Endothelial cell of umbilical vein (primary cell): Measurements from ENCODE around the gene ADPGK. TPM values are rescaled to one million over a fixed set of nuclear protein-coding genes. Genes with fewer than 3 reads are reported as not detected.
"Not testable (repeated sequence)": the region's sequence is repeated elsewhere in the genome, so short reads cannot be mapped to it uniquely, and the experiment has no call there.

Source experiments
- BruUV-seq: library from RNA; stranded (reverse); fragments of 400-500 nt; replicated peaks from 2 replicates; lab custom pipeline; 2021; lab: Mats Ljungman, UMichigan
- CTCF ChIA-PET: fragments of 300-600, 350-600 bp; sonication (Branson Sonifier 250); formaldehyde crosslinking; loops from one replicate; lab custom pipeline; 2021; ENCODE audit warnings: antibody characterized with exemption, inconsistent platforms; lab: Charles Lee
- POLR2A ChIA-PET: fragments of 300-600, 350-600 bp; sonication (Branson Sonifier 250); formaldehyde crosslinking; loops from one replicate; lab custom pipeline; 2021; ENCODE audit warnings: antibody characterized with exemption, inconsistent platforms; lab: Charles Lee
- DNase-seq: peaks from one replicate; pipeline ENCODE4 v3.0.0-alpha.2; 2011; ENCODE audit warnings: low read depth, low spot score
- FAIRE-seq: peaks from 2 replicates; lab custom pipeline; 2011; peaks lifted over from hg19 to GRCh38; lab: Jason Lieb, UNC
- H2AFZ ChIP-seq: 2 replicates; pipeline ENCODE4 v1.6.0; 2012; ENCODE audit warnings: low read depth, low read length, control low read depth, inconsistent platforms
- H3K27ac ChIP-seq: 2 replicates; pipeline ENCODE4 v1.5.1; 2011; ENCODE audit warnings: low read depth, mild to moderate bottlenecking, control low read depth, low read length, moderate library complexity; ENCODE audit not compliant: insufficient read depth
- H3K27me3 ChIP-seq, 2 experiments: 2 replicates each; pipeline versions ENCODE4 v1.6.0 to v1.6.1; 2011; ENCODE audit warnings: low read length in 2 of 2, mixed read lengths in 1 of 2; ENCODE audit not compliant: control insufficient read depth in 2 of 2, insufficient read depth in 2 of 2
- H3K36me3 ChIP-seq, 2 experiments: 2 replicates in 1 of 2; 3 replicates in 1 of 2; pipeline ENCODE4 v1.5.1; 2011; ENCODE audit warnings: low read length in 2 of 2, mild to moderate bottlenecking in 1 of 2, moderate library complexity in 1 of 2; ENCODE audit not compliant: control insufficient read depth in 2 of 2, insufficient read depth in 2 of 2; ENCODE audit errors: extremely low read depth in 1 of 2
- H3K4me1 ChIP-seq: 3 replicates; pipeline ENCODE4 v1.5.1; 2011; ENCODE audit warnings: mild to moderate bottlenecking, low read length; ENCODE audit not compliant: control insufficient read depth, insufficient read depth; ENCODE audit errors: extremely low read depth
- H3K4me2 ChIP-seq: 2 replicates; pipeline ENCODE4 v1.6.1; 2011; ENCODE audit warnings: low read length, control low read depth, mixed read lengths; ENCODE audit not compliant: insufficient read depth
- H3K4me3 ChIP-seq, 3 experiments: fragments of 200-600 bp in 1 of 3; sonication (generic), shearing (Covaris generic) in 1 of 3; replicated peaks in 1 of 3; 2 replicates each; pipeline ENCODE4 v1.5.1; 2011 to 2016; ENCODE audit warnings: control low read depth in 3 of 3, low read length in 3 of 3, mild to moderate bottlenecking in 2 of 3, inconsistent platforms in 1 of 3, low read depth in 1 of 3, moderate library complexity in 1 of 3; ENCODE audit not compliant: insufficient read depth in 1 of 3
- H3K79me2 ChIP-seq: 2 replicates; pipeline ENCODE4 v1.6.0; 2012; ENCODE audit warnings: low read length, inconsistent platforms; ENCODE audit not compliant: control insufficient read depth, insufficient read depth
- H3K9ac ChIP-seq: replicated peaks from 2 replicates; pipeline ENCODE3; 2011; ENCODE audit warnings: low read length, control low read depth; ENCODE audit not compliant: insufficient read depth; ENCODE audit errors: extremely low read depth
- H3K9me1 ChIP-seq: replicated peaks from 3 replicates; pipeline ENCODE4 v1.6.0; 2011; ENCODE audit warnings: mild to moderate bottlenecking, low read length; ENCODE audit not compliant: control insufficient read depth, insufficient read depth; ENCODE audit errors: extremely low read depth
- H3K9me3 ChIP-seq: replicated peaks from 2 replicates; pipeline ENCODE4 v1.5.1; 2012; ENCODE audit warnings: low read length, inconsistent platforms; ENCODE audit not compliant: control insufficient read depth, insufficient read depth
- H4K20me1 ChIP-seq: replicated peaks from 2 replicates; pipeline ENCODE3; 2011; ENCODE audit warnings: mild to moderate bottlenecking, low read length; ENCODE audit not compliant: control insufficient read depth, insufficient read depth; ENCODE audit errors: extremely low read depth
- EZH2 ChIP-seq: IDR thresholded peaks from 2 replicates; pipeline ENCODE4 v1.6.1; 2012; ENCODE audit warnings: borderline replicate concordance, low read depth, mild to moderate bottlenecking, moderate library complexity, low read length, inconsistent platforms; ENCODE audit not compliant: severe bottlenecking
- FOS ChIP-seq: IDR thresholded peaks from 2 replicates; pipeline ENCODE4 v1.6.1; 2011; ENCODE audit warnings: mild to moderate bottlenecking, low read length, moderate library complexity, borderline replicate concordance; ENCODE audit not compliant: insufficient read depth
- GATA2 ChIP-seq: IDR thresholded peaks from 2 replicates; pipeline ENCODE4 v1.7.0; 2011; ENCODE audit warnings: low read depth, mild to moderate bottlenecking, moderate library complexity, mixed read lengths, low read length; ENCODE audit not compliant: insufficient read length, insufficient read depth
- JUN ChIP-seq: IDR thresholded peaks from 2 replicates; pipeline ENCODE4 v1.6.1; 2011; ENCODE audit warnings: borderline replicate concordance, low read depth; ENCODE audit not compliant: insufficient read length, insufficient read depth
- MYC ChIP-seq: IDR thresholded peaks from one replicate; pipeline ENCODE4 v1.6.1; 2011; ENCODE audit warnings: mild to moderate bottlenecking, low read depth, low read length
- POLR2A ChIP-seq: IDR thresholded peaks from 2 replicates; pipeline ENCODE4 v1.6.1; 2012; ENCODE audit warnings: low read depth, mild to moderate bottlenecking, control low read depth, low read length
- POLR2AphosphoS5 ChIP-seq: IDR thresholded peaks from 2 replicates; pipeline ENCODE4 v1.6.1; 2012; ENCODE audit warnings: low read depth, mild to moderate bottlenecking, control low read depth, low read length, moderate library complexity; ENCODE audit not compliant: insufficient read depth
- dilution Hi-C: fragments of 300-500 bp; cut with MboI; formaldehyde crosslinking; loops from one replicate; pipeline ENCODE4 v1.15.0; 2019; ENCODE audit warnings: low sequenced_read_pairs; ENCODE audit not compliant: extremely low pct_ligation_motif_present
- intact Hi-C: fragments of 100-400 bp; cut with micrococcal nuclease; formaldehyde crosslinking; loops from one replicate; pipeline ENCODE4 v1.10.0; 2022
- polyA plus RNA-seq, 4 experiments: library from polyadenylated mRNA; depleted of rRNA in 3 of 4; stranded (reverse) in 3 of 4; unstranded in 1 of 4; fragments of >200 nt; gene quantifications; 2 replicates each; pipeline versions ENCODE4 v1.2.1 to v1.2.3, GENCODE V29; 2011 to 2012; ENCODE audit warnings: missing spikeins in 1 of 4
- total RNA-seq: library from RNA; stranded (reverse); gene quantifications from 2 replicates; pipeline ENCODE4 v1.2.3, GENCODE V29; 2021
- TF ChIP-seq, protein P1 (sequence below): IDR thresholded peaks from 2 replicates; pipeline ENCODE4 v1.6.1; 2011; ENCODE audit not compliant: insufficient read depth, insufficient read length
- TF ChIP-seq, protein P2 (sequence below), 2 donors: IDR thresholded peaks; 1 replicate in 1 of 2; 2 replicates in 1 of 2; pipeline ENCODE4 v1.5.1; 2011; ENCODE audit warnings: low read length in 2 of 2, mild to moderate bottlenecking in 2 of 2, moderate library complexity in 2 of 2, control low read depth in 1 of 2, inconsistent platforms in 1 of 2, low read depth in 1 of 2; ENCODE audit not compliant: insufficient read depth in 1 of 2; ENCODE audit errors: extremely low read depth in 1 of 2

ADPGK gene
- total and polyA plus RNA-seq, 2 donors (not counting 3 experiments of a cell fraction or from before 2014, with no cell fraction given), result 51.0 to 57.1 TPM

DNA sequence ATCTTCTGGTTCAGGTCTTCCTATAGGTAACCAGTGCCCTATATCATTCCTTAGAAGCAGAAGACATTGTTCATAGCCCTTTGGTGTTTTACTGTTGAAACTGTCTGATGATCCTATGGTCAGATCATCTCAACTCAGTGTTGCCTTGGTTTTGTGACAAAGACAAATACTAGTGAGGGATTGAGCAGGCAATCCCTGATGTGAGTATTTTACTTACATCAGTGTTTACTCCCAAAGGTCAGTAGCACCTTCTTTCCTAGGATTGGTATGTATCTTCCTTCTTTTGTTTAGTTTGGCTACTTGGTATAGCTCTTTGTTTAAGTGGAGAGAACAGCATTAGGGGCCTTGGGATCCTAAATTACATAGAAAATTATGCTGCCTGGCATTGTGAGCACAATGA lies 56.4 kb downstream of the ADPGK start:
- Histone ChIP-seq H3K79me2 (no peaks in the 10 kb centered on the region), H3K9ac (no peak overlapping the region), H3K27ac (no peak overlapping the region), H2AFZ (no peak overlapping the region), H3K36me3 (no peaks in the 10 kb centered on the region), H4K20me1 (no peaks in the 10 kb centered on the region), H3K4me1 (no peaks in the 10 kb centered on the region), H3K4me2 (no peak overlapping the region), H3K9me3 (no peaks in the 10 kb centered on the region), H3K9me1 (no peaks in the 10 kb centered on the region), H3K4me3 (no peak overlapping the region), H3K27me3 (no peaks in the 10 kb centered on the region)
- ChIA-PET POLR2A (no interaction called here), CTCF (no interaction called here)
- intact Hi-C loops (no loop called here), dilution Hi-C loops (no loop called here)
- no peak for FAIRE-seq
- BruUV-seq, result no TSS peak
- no peak for TF ChIP-seq JUN
- no peak for TF ChIP-seq EZH2
- no peak for TF ChIP-seq GATA2
- TF ChIP-seq, protein P1, sequence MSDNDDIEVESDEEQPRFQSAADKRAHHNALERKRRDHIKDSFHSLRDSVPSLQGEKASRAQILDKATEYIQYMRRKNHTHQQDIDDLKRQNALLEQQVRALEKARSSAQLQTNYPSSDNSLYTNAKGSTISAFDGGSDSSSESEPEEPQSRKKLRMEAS, result no peak
- TF ChIP-seq, protein P2, sequence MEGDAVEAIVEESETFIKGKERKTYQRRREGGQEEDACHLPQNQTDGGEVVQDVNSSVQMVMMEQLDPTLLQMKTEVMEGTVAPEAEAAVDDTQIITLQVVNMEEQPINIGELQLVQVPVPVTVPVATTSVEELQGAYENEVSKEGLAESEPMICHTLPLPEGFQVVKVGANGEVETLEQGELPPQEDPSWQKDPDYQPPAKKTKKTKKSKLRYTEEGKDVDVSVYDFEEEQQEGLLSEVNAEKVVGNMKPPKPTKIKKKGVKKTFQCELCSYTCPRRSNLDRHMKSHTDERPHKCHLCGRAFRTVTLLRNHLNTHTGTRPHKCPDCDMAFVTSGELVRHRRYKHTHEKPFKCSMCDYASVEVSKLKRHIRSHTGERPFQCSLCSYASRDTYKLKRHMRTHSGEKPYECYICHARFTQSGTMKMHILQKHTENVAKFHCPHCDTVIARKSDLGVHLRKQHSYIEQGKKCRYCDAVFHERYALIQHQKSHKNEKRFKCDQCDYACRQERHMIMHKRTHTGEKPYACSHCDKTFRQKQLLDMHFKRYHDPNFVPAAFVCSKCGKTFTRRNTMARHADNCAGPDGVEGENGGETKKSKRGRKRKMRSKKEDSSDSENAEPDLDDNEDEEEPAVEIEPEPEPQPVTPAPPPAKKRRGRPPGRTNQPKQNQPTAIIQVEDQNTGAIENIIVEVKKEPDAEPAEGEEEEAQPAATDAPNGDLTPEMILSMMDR (IDR thresholded peaks at IDR 0.05; ENCODE audit: extremely low read depth in 1 of 2, insufficient read depth in 1 of 2, low read depth in 1 of 2, low read length in 2 of 2), result no peak
- no peak for TF ChIP-seq POLR2A
- no peak for TF ChIP-seq POLR2AphosphoS5
- no peak for TF ChIP-seq FOS
- TF ChIP-seq MYC, result no peak
- no peak for DNase-seq

DNA sequence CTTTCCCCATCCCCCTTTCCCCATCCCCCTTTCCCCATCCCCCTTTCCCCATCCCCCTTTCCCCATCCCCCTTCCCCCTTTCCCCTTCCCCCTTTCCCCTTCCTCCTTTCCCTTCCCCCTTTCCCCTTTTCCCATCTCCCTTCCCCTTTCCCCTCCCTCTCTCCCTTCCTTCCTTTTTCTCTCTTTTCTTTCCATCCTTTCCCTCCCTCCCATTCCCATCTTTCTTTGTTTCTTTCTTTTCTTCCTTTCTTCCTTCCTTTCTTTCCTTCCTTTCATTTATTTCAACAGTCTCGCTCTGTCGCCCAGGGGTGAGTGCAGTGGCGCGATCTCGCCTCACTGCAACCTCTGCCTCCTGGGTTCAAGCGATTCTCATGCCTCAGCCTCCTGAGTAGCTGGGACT lies 57.7 kb downstream of the ADPGK start:
- H3K9me3 ChIP-seq, H3K9ac ChIP-seq, H3K27me3 ChIP-seq, BruUV-seq, POLR2A ChIA-PET, H3K9me1 ChIP-seq, H3K4me1 ChIP-seq, intact Hi-C loops, H3K27ac ChIP-seq, H3K36me3 ChIP-seq, H2AFZ ChIP-seq, H4K20me1 ChIP-seq, DNase-seq, FAIRE-seq, H3K4me3 ChIP-seq, CTCF ChIA-PET, H3K79me2 ChIP-seq, dilution Hi-C loops, H3K4me2 ChIP-seq: not testable (repeated sequence)
